HEK293T (cell line): ENCODE results near the gene MPIG6B.

Experiments used
- ARNT ChIP-seq: fragments of 450-650 bp; IDR thresholded peaks from 2 replicates; pipeline ENCODE4 v1.6.1; 2017; ENCODE audit warnings: mild to moderate bottlenecking
- BHLHE40 ChIP-seq: fragments of 450-650 bp; IDR thresholded peaks from 2 replicates; pipeline ENCODE4 v1.6.1; 2016; ENCODE audit warnings: mild to moderate bottlenecking, moderate library complexity, borderline replicate concordance
- CTBP1 ChIP-seq: fragments of 450-650 bp; IDR thresholded peaks from 2 replicates; pipeline ENCODE4 v1.6.1; 2016; ENCODE audit warnings: borderline replicate concordance
- ELF4 ChIP-seq: fragments of 450-650 bp; IDR thresholded peaks from 2 replicates; pipeline ENCODE4 v1.6.1; 2017; ENCODE audit warnings: antibody characterized with exemption
- FOXK2 ChIP-seq: fragments of 450-650 bp; IDR thresholded peaks from 2 replicates; pipeline ENCODE4 v1.6.1; 2016; ENCODE audit warnings: mild to moderate bottlenecking
- FOXM1 ChIP-seq: fragments of 450-650 bp; IDR thresholded peaks from 2 replicates; pipeline ENCODE4 v1.6.1; 2017; ENCODE audit warnings: mild to moderate bottlenecking, borderline replicate concordance
- HDGF ChIP-seq: fragments of 450-650 bp; IDR thresholded peaks from 2 replicates; pipeline ENCODE4 v1.6.1; 2017; ENCODE audit warnings: antibody characterized with exemption, borderline replicate concordance
- SP1 ChIP-seq: fragments of 450-650 bp; IDR thresholded peaks from 2 replicates; pipeline ENCODE4 v1.6.1; 2017
- SUZ12 ChIP-seq: fragments of 450-650 bp; IDR thresholded peaks from 2 replicates; pipeline ENCODE4 v1.6.1; 2016; ENCODE audit warnings: mild to moderate bottlenecking
- TARDBP ChIP-seq: fragments of 450-650 bp; IDR thresholded peaks from 2 replicates; pipeline ENCODE4 v1.6.1; 2016
- ZNF384 ChIP-seq: fragments of 450-650 bp; IDR thresholded peaks from 2 replicates; pipeline ENCODE4 v1.6.1; 2016

DNA sequence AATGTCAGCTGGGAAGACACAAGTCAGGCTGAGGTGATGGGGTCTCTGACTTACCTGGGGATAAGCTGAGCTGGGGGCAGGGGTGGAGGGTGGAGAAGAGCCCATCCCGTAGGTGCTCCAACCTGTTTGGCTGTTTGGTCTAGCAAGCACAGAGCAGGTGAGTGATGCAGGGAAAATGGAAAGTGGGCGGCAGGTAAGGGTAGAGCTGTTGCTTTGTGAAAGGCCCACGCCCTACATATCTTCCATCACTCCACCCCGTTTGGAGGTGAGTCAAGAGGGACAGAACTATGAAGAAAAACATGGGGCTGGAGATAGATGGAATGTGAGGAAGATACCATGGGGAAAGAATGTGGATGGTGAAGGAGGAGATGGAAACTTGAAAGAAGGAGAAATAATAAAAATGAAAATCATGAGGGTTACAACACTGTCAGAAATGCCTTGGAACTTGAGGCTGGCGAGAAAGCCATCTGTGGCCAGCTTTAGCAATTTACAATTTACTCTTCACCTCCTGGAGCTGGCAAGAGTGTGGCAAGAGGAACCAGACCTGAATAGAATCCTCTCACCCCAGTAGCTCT, 2.9 kb upstream of the MPIG6B start:
- TF ChIP-seq BHLHE40 = no peak
- TF ChIP-seq ELF4 = no peak
- TF ChIP-seq CTBP1 = no peak
- no peak for TF ChIP-seq SUZ12
- no peak for TF ChIP-seq FOXM1
- no peak for TF ChIP-seq HDGF
- TF ChIP-seq ARNT = no peak
- no peak for TF ChIP-seq FOXK2
- no peak for TF ChIP-seq TARDBP
- no peak for TF ChIP-seq SP1
- no peak for TF ChIP-seq ZNF384
